ENCODE results near the gene STK26. TPM values are rescaled to one million over a fixed set of nuclear protein-coding genes. Genes with fewer than 3 reads are reported as not detected.

The STK26 gene
- total RNA-seq, 1 experiment from 2014 or later = 50.7 TPM

GRCh38 chrX:132119283-132119682 lies 96.2 kb downstream of the STK26 start:
- DNase-seq = no peak
- no peak for TF ChIP-seq CTCF (conservative IDR thresholded peaks at IDR 0.05; ENCODE audit: low read depth, low read length)
- no peak for TF ChIP-seq EZH2 (IDR thresholded peaks at IDR 0.05; ENCODE audit: low read length, unreplicated experiment)
- TF ChIP-seq EZH2phosphoT487 (IDR thresholded peaks at IDR 0.05; ENCODE audit: borderline replicate concordance, low read length) = no peak
- intact Hi-C loops (cut with micrococcal nuclease) = no loop called here
- Histone ChIP-seq H4K20me1 (ENCODE audit: low read length) (no peaks in the 10 kb centered on the region), H3K9ac (ENCODE audit: low read length) (no peak overlapping the region), H3K9me2 (replicated peaks; ENCODE audit: low read length) (no peaks in the 10 kb centered on the region), H3K9me3 (ENCODE audit: low read length) (no peaks in the 10 kb centered on the region), H3K27me3 (ENCODE audit: low read length) (no peaks in the 10 kb centered on the region), H3K27ac (ENCODE audit: low read length) (0 out of 2 replicates have a peak overlapping the region, but pooled peaks have one; percentile 7), H3F3A (ENCODE audit: low read length, unreplicated experiment) (no peaks in the 10 kb centered on the region), H2AFZ (ENCODE audit: low read length) (no peak overlapping the region), H3K79me2 (ENCODE audit: low read length) (no peaks in the 10 kb centered on the region), H3K4me3 (ENCODE audit: low read length) (no peak overlapping the region), H3K4me2 (ENCODE audit: low read length) (no peak overlapping the region), H3K36me3 (ENCODE audit: low read depth, low read length) (no peaks in the 10 kb centered on the region), H3K4me1 (ENCODE audit: insufficient read depth, low read length) (peaks cover 13% of the 10 kb centered on the region)
- BruUV-seq (replicated peaks) = no TSS peak
- ChIA-PET CTCF (no interaction called here), POLR2A (ENCODE audit: unreplicated experiment) (no interaction called here)
- ATAC-seq = no peak

- Histone ChIP-seq H3K27ac (ENCODE audit: low read length) (0 out of 2 replicates have a peak overlapping the region, but pooled peaks have one; percentile 7), H3K4me1 (ENCODE audit: insufficient read depth, low read length) (peaks cover 17% of the 10 kb centered on the region), H3K9me3 (ENCODE audit: low read length) (no peaks in the 10 kb centered on the region), H2AFZ (ENCODE audit: low read length) (no peak overlapping the region), H3K36me3 (ENCODE audit: low read depth, low read length) (no peaks in the 10 kb centered on the region), H3K9me2 (replicated peaks; ENCODE audit: low read length) (no peaks in the 10 kb centered on the region), H3K4me3 (ENCODE audit: low read length) (no peak overlapping the region), H4K20me1 (ENCODE audit: low read length) (no peaks in the 10 kb centered on the region), H3F3A (ENCODE audit: low read length, unreplicated experiment) (no peaks in the 10 kb centered on the region), H3K79me2 (ENCODE audit: low read length) (no peaks in the 10 kb centered on the region), H3K9ac (ENCODE audit: low read length) (no peak overlapping the region), H3K27me3 (ENCODE audit: low read length) (no peaks in the 10 kb centered on the region), H3K4me2 (ENCODE audit: low read length) (no peak overlapping the region)
- ATAC-seq (no peak), DNase-seq (peak; percentile 34)
- TF ChIP-seq EZH2 (IDR thresholded peaks at IDR 0.05; ENCODE audit: low read length, unreplicated experiment) (no peak), CTCF (conservative IDR thresholded peaks at IDR 0.05; ENCODE audit: low read depth, low read length) (no peak), EZH2phosphoT487 (IDR thresholded peaks at IDR 0.05; ENCODE audit: borderline replicate concordance, low read length) (no peak)
- no TSS peak for BruUV-seq (replicated peaks)
- CTCF ChIA-PET = no interaction called here
- intact Hi-C loops (cut with micrococcal nuclease) = no loop called here
- POLR2A ChIA-PET (ENCODE audit: unreplicated experiment) = no interaction called here
Measured at GRCh38 chrX:132119821-132120515, 96.9 kb downstream of the STK26 start.

GRCh38 chrX:132120913-132121312 lies 97.8 kb downstream of the STK26 start:
- ATAC-seq = no peak
- peaks cover 17% of the 10 kb centered on the region for H3K4me1 ChIP-seq (ENCODE audit: insufficient read depth, low read length)
- ChIA-PET POLR2A (ENCODE audit: unreplicated experiment) (no interaction called here), CTCF (no interaction called here)
- no peaks in the 10 kb centered on the region for H3K79me2 ChIP-seq (ENCODE audit: low read length)
- no TSS peak for BruUV-seq (replicated peaks)
- no peaks in the 10 kb centered on the region for H3K9me3 ChIP-seq (ENCODE audit: low read length)
- H3K36me3 ChIP-seq (ENCODE audit: low read depth, low read length) = no peaks in the 10 kb centered on the region
- intact Hi-C loops (cut with micrococcal nuclease) = no loop called here
- H4K20me1 ChIP-seq (ENCODE audit: low read length) = no peaks in the 10 kb centered on the region
- H3K9ac ChIP-seq (ENCODE audit: low read length) = no peak overlapping the region
- H3K9me2 ChIP-seq (replicated peaks; ENCODE audit: low read length) = no peaks in the 10 kb centered on the region
- H3K27ac ChIP-seq (ENCODE audit: low read length) = no peak overlapping the region
- H3K4me3 ChIP-seq (ENCODE audit: low read length) = no peak overlapping the region
- no peak overlapping the region for H2AFZ ChIP-seq (ENCODE audit: low read length)
- TF ChIP-seq EZH2phosphoT487 (IDR thresholded peaks at IDR 0.05; ENCODE audit: borderline replicate concordance, low read length) (no peak), CTCF (conservative IDR thresholded peaks at IDR 0.05; ENCODE audit: low read depth, low read length) (no peak), EZH2 (IDR thresholded peaks at IDR 0.05; ENCODE audit: low read length, unreplicated experiment) (no peak)
- DNase-seq = no peak
- no peak overlapping the region for H3K4me2 ChIP-seq (ENCODE audit: low read length)
- H3K27me3 ChIP-seq (ENCODE audit: low read length) = no peaks in the 10 kb centered on the region
- no peaks in the 10 kb centered on the region for H3F3A ChIP-seq (ENCODE audit: low read length, unreplicated experiment)

Data from PC-3 (cell line).